Measurements from ENCODE around the gene CRABP1.
"Not testable (repeated sequence)": the region's sequence is repeated elsewhere in the genome, so short reads cannot be mapped to it uniquely, and the experiment has no call there.

The CRABP1 gene

DNA sequence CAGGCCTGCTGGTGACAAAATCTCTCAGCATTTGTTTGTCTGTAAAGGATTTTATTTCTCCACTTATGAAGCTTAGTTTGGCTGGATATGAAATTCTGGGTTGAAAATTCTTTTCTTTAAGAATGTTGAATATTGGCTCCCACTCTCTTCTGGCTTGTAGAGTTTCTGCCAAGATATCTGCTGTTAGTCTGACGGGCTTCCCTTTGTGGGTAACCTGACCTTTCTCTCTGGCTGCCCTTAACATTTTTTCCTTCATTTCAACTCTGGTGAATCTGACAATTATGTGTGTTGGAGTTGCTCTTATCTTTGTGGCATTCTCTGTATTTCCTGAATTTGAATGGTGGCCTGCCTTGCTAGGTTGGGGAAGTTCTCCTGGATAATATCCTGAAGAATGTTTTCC lies 40.0 kb downstream of the CRABP1 start:
- DNase-seq, result not testable (repeated sequence)

DNA sequence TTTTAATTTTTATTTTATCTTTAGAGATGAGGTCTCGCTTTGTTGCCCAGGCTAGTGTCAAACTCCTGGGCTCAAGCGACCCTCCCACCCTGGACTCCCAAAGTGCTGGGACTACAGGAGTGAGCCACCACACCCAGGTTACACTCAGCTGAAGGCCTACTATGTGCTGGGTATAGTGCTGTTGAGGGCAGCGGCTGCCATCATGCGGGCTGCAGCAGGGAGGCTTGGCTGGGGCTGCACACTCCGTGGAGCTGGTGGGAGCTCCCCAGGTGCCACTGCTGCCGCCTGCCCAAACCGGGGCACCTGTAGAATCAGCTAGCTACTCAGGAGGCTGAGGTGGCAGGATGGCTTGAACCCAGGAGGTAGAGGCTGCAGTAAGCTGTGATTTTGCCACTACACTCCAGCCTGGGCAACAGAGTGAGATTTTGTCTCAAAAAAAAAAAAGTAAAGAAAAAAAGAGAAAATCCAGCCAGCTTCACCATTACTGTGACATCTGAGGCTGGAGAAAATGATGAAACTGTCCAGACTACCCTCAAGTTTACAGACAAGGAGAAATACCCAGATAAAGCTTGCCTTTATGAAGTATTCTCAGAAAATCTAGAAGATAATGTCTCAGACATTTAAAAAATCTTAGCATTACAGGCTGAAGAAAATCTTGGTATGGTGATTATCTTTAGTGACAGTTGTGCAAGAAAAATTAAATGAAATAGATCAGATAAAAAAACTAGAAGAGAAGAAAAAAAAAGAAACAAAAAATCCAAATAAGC lies 42.1 kb downstream of the CRABP1 start:
- no peak for DNase-seq

DNA sequence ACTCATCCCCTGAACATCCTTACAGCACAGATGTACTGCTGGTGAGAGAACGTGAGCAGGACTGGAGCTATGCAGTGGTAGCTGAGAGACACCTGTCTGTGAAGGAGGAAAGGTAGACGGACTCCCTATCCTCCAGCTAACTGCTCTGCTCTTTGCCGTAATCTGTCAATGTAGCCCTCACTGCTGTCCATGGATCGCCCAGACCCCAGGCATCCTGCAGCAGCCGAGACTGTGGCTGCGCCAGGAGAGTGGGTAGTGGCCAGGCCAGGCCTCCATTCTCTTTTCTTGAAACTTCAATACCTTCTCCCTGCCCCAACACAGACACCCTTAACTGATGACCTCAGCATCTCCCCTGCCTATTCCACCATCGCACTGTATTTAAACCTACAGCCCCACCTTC lies 44.5 kb downstream of the CRABP1 start:
- no peak for DNase-seq

DNA sequence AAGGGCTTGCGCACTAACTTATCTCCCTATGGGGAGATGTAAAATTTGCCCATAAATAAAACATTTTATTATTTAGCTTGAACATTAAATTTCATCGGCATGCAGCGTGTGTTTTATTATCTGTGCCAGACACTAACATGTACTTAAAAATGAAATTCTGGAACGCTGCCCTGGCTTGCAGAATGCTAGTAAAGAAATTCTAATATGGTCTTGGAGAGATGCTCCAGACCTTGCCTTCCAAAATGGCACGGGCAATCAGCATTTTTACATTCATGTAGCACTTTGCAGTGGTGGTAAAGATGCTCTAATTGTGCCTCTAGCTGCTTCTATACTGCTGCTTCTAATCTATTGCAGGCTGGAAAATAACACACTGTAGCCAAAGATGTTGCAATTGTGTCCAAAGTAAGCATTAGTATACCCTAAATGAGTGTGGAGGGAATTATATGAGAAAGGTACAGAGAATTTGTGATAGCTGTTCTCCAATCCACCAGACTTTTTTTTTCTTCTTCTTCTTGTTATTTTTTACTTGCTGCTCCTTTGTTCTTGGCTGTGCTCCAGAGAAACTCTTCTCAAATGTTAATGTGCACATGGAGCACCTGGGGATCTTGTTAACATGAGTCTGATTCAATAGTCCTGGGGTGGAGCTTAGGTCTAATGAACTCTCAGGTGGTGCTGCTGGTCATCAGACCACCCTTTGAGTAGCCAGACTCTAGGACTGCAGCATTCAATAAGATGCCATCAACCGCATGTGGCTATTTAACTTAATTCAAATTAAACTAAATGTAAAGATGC lies 47.3 kb downstream of the CRABP1 start:
- no peak for DNase-seq

DNA sequence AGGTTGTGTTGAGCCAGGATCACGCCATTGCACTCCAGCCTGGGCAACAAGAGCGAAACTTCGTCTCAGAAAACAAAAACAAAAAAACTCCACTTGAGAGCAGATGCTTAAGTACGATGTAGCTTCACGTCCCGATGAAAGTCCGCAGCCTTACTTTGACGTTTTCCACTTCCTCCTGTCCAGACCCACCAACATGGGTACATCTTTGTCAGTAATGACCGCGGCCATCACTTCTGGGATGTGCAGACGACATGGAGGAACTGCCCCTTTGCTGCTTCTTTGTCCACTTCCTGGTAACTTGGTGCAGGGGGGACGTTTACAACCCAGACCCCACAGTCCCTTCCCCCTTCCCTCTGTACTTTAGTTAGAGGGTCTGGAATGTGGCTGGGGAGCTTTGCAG lies 48.7 kb downstream of the CRABP1 start:
- no peak for DNase-seq

DNA sequence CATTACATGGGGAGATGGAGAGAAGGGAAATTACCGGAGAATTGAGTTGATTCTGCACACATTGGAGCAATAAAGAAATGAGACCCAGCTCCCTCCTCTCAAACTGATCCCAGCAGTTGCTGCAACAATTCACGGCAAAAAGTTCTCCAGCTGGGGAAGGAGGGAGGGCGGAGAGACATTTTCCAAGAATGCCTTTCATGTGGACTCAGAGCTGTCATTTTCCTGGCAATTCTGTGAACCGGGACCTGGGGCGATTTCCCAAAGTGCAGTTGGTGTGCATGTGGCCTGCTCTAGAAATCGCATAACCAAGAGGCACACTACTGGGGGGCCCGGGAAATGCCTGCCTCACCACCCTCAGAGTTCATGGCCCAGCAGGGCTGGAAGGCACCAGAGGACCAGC lies 49.2 kb downstream of the CRABP1 start:
- DNase-seq, result no peak

DNA sequence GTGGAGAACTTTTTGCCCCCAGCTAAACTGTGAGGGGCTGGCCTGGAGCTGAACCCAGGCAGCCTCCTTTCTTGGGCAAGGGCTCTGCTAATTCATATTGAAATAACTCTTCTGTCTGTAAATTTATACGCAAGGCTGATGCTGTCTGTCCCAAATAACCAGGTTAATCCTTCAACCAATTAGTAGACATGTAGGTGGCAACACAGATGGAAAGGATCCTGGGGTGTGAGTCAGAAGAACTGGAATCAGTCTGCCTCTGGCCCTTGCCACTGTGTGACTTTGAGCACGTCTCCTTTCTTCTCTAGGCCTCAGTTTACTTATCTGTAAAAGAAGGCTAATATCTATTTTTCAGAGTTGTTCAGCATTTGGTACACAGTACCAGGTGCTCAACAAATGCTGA lies 49.6 kb downstream of the CRABP1 start:
- no peak for DNase-seq

DNA sequence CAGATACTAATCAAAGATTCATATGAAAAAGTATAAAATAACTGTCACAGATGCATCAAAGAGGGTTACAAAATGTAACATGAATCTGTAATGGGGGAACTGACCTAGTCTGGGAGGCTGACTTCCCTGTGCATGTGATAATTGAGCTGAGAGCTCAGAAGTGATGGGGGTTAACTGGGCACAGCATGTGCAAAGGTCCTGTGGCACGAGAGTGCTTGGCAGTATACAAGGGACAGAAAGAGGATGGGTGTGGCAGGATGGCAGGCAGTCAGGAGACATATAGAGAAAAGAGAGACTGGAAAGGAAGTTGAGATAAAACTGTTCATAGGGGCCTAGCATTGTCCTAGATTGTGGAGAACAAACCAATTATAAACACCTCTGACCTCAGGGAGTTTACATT lies 50.1 kb downstream of the CRABP1 start:
- no peak for DNase-seq

DNA sequence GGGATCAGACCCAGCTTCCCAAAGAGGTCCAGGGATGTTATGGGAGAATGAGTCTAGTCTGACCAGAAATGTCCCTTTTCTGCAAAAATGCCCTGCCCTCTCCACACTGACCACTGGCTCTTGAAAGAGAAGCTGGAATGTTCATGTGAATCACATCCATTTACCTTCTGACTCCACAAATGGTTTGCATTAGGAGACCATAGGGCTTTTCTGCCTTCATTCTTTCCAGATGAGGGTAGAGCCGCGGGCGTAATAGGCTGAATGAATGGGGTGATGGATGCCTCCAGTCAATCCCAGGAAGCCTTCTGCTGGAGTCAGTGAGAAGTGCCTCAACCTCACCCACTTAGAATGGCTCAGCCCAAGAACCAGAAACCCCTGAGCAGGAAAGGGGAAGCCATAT lies 50.7 kb downstream of the CRABP1 start:
- DNase-seq, result no peak

DNA sequence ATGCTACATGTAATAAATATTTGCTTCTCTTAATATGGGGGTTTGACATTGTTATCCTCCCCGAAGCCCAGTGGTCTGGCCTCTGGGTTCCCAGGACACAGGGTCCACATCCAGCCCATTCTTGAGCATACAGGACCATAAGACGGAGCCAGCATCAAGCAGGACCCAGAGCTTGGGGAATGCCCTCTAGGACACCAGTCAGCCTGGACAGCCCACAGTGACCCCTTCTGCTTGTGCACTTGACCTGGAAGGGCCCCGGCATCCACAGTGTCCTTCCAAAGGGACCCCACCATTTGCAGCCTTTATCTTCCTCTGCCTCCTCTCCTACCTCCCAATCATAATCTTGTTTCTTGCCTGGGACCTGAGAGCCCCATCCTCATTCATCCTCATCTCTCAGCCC lies 51.6 kb downstream of the CRABP1 start:
- no peak for DNase-seq

DNA sequence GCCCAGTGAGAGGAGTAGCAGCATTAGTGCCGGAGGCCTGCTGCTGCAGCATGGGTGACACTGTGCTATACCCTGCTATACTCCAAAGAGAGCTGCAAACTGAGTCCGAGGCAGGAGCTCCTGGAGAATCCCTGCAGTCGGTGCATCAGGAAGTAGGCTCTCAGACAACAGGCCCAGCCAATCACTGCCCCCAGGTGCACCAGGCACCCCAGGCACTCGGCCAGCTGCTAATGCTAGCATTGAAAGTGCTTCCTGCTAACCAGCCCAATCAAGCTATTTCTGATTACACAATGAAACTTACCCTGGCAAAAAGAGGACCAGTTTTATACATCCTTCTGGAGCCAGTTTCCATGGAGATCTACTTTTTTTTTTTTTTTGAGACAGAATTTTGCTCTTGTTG lies 52.3 kb downstream of the CRABP1 start:
- no peak for DNase-seq

DNA sequence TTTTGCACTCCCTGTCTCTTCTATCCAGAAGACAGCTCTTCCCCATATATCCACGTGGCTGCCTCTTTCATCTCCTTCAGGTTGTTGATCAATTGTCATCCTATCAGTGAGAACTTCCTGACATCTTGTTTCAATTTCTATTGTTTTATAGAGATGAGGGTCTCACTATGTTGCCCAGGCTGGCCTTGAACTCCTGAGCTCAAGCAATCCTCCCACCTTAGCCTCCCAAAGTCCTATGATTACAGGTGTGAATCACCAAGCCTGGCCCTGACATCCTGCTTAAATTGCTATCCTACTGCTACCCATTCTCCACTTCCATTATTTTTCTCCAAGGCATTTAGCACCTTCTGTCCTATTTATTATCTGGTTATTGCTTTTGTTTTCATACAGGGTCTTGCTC lies 53.0 kb downstream of the CRABP1 start:
- DNase-seq, result no peak

DNA sequence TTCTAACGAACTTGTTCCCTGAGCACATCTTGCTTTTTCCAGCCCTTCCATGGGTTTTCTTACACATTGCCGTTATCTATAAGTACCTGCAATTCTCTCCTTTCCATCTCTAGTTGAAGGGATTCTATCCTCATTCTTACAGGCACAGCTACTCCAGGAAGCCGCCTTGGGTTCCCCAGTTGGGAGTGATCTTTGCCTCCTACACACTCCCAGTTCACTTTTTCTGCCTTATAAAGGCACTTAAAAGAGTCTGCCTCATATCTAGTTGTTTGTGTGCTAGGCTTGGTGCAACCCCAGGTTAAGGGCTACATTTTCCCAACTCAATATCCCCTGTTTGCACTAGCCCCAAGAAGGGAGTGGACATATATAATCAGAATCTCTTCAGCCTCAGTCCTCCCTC lies 53.9 kb downstream of the CRABP1 start:
- no peak for DNase-seq

DNA sequence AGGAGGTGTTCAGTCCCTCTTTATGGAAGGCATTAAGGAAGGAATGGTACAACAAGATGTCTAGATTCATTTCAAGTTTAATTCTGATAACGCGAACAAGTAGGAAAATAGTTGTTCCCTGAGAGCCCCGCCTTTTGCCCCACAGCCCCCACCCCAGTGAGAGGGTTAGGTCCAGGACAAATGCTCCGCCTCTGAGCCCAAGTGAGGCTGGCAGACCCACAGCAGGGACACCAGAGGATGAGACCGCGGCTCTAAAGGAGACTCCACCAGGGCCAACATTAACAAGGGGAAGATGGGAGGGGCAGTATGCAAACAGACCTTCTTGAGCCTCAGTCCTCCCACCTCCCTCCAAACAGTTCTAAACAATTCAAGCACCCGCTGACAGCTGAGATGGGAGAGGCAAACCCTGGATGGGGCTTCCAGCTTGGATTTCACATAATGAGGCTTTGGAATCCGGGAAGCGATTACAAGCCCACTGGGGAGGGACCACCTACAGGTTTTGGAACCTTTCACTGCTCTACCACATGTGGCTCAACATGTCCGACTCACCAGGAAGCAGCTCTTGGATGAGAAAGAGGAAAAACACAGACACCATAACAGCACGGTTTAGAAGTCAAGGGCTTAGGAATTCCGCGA lies 54.9 kb downstream of the CRABP1 start:
- no peak for DNase-seq

DNA sequence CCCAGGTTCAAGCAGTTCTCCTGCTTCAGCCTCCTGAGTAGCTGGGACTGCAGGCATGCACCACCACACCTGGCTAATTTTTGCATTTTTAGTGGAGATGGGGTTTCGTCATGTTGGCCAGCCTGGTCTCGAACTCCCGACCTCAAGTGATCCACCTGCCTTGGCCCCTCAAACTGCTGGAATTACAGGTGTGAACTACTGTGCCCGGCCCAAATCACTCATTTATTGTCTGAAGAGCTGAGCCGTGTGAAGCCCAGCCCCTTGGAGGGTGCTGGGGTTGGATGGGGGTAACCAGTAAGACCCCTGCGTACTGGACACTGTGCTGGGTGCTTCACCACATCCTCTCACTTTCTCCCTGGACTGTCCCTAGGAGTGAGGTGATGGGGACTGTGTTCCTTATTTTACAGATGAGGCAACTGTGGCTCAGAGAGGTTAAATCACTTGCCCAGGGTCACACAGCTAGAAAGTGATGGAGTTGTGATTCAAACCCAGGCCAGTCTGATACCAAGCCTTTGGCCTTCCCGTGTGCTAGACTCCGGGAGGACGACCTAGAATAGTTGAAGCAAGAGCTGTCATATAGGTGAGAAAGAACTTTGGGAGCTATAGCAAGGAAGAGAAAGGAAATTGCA lies 56.1 kb downstream of the CRABP1 start:
- no peak for DNase-seq

DNA sequence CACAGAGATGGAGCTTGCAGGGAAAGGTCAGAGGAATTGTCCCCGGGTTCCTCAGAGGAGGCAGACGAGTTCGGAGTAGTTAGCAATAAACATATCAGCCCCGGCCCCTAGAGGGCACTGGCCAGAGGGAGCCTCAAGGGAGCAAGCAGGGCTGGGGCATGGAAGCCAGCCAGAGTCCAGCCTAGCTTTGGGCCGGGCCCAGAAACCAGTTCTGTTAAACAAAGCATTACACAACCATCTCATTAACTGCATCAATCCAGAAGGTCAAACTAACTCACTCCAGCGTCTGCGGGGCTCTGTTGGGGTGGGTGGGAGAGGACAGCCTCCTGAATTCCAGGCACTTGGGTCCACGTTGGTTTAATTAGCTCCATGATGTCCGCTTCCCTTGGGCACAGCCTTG lies 56.8 kb downstream of the CRABP1 start:
- DNase-seq, result no peak

DNA sequence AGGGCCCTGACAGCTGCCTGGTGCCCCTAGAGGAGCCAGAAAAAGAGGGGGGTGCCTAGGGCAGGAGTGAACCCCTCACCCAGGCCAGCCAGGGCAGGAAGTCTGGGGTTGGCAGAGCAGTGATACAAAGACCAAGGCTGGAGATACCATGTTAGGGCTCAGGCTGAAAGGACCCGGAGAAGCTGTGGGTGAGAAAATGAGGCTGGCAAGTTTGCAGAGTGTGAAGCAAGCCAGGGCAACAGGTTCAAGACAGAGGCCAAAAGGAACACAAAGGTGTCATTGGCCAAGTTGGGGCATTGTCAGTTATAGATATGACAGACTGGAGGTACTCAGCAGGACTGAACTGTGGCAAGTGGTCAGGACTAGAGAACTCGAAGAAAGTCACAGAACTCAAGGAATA lies 57.2 kb downstream of the CRABP1 start:
- DNase-seq, result no peak

Measured in activated CD4-positive, alpha-beta T cell treated with anti-CD3 and anti-CD28 coated beads, Interleukin-2, amount 50 U/mL, for 1 hour (primary cell).